Esophagus squamous epithelium (tissue), 5 donors: ENCODE measurements around the gene ASTN2. TPM values are rescaled to one million over a fixed set of nuclear protein-coding genes. Genes with fewer than 3 reads are reported as not detected.
"Not testable (repeated sequence)": the region's sequence is repeated elsewhere in the genome, so short reads cannot be mapped to it uniquely, and the experiment has no call there.

ENCODE experiments used
- DNase-seq: peaks from one replicate; lab custom pipeline; 2025; lab: John Stamatoyannopoulos, UW
- H3K27ac ChIP-seq, 4 donors: fragments of 200-600 bp; sonication (generic); one replicate each; pipeline ENCODE4 v1.5.1; 2016 to 2019; ENCODE audit warnings: mild to moderate bottlenecking in 1 of 4
- H3K27me3 ChIP-seq, 4 donors: fragments of 200-600 bp; sonication (generic); 1 replicate in 3 of 4; 2 replicates in 1 of 4; pipeline versions ENCODE4 v1.5.1 to v1.6.0; 2017 to 2021; ENCODE audit warnings: antibody characterized with exemption in 1 of 4
- H3K36me3 ChIP-seq, 3 donors: fragments of 200-600 bp; sonication (generic); one replicate each; pipeline ENCODE4 v1.5.1; 2016 to 2019
- H3K4me1 ChIP-seq, 3 donors: fragments of 200-600 bp; sonication (generic); one replicate each; pipeline ENCODE4 v1.5.1; 2017 to 2019
- H3K4me3 ChIP-seq, 4 donors: fragments of 200-600 bp; sonication (generic); 1 replicate in 3 of 4; 2 replicates in 1 of 4; pipeline ENCODE4 v1.5.1; 2016 to 2019; ENCODE audit warnings: mild to moderate bottlenecking in 2 of 4, moderate library complexity in 1 of 4
- H3K9me3 ChIP-seq, 3 donors: fragments of 200-600 bp; sonication (generic); one replicate each; pipeline ENCODE4 v1.5.1; 2016 to 2019
- CTCF ChIP-seq, 6 experiments: fragments of 450-650 bp in 4 of 6; fragments of 200-600 bp in 2 of 6; sonication (generic) in 2 of 6; IDR thresholded peaks; one replicate each; pipeline ENCODE4 v1.5.1; 2016 to 2019; ENCODE audit warnings: antibody characterized with exemption in 6 of 6, mild to moderate bottlenecking in 4 of 6, moderate library complexity in 4 of 6
- POLR2A ChIP-seq, 4 donors: fragments of 450-650 bp; IDR thresholded peaks; one replicate each; pipeline ENCODE4 v1.6.1; 2017; ENCODE audit warnings: antibody characterized with exemption in 4 of 4, mild to moderate bottlenecking in 4 of 4, moderate library complexity in 3 of 4
- WGBS, 2 donors: methylation state at CpG; one replicate each; pipeline ENCODE4 v1.1.5; 2018; 5-methylcytosine and 5-hydroxymethylcytosine counted together
- intact Hi-C: fragments of 100-400 bp; cut with DNase I; formaldehyde crosslinking; loops from one replicate; pipeline ENCODE4 v1.15.0; 2022
- total RNA-seq, 4 donors: library from RNA; depleted of rRNA; stranded (reverse); fragments of >200 nt; gene quantifications; one replicate each; pipeline ENCODE4 v1.1.0, GENCODE V29; 2016
- donor health status: DM: yes; HTN: yes; CAD: no.

Gene ASTN2
- total RNA-seq, 4 donors from 2014 or later: 0.13 to 1.9 (median 0.27) TPM; not detected in 1

DNA sequence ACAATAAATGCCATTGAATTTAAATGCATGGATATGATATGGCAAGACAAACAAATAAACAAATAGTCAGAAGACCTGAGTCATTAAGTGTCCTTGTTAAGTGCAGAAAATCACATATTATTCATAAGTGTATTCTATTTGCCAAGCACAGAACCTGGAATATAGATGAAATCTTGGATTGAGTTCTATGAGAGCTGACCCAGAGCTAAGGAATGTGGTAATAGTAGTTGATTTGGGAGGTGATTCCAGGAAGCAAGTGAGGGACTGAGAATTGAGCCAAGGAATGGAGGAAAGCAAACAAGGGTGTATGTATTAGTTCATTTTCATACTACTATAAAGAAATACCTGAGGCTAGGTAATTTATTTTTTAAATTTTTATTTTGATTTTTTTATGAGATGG, 518.9 kb downstream of the ASTN2 start:
- intact Hi-C loops: no loop called here
- Histone ChIP-seq H3K27ac (no peak overlapping the region), H3K36me3 (no peaks in the 10 kb centered on the region), H3K4me3 (no peak overlapping the region), H3K27me3 (no peaks in the 10 kb centered on the region), H3K4me1 (no peaks in the 10 kb centered on the region), H3K9me3 (peaks cover 0 to 13% (median 11%) of the 10 kb centered on the region in 3 donors)
- DNase-seq: no peak
- TF ChIP-seq POLR2A (IDR thresholded peaks at IDR 0.05): no peak
- no peak for TF ChIP-seq CTCF (IDR thresholded peaks at IDR 0.05)

GRCh38 chr9:116891424-116891823, 523.4 kb downstream of the ASTN2 start:
- no peaks in the 10 kb centered on the region for H3K36me3 ChIP-seq
- no peak overlapping the region for H3K4me3 ChIP-seq
- no peaks in the 10 kb centered on the region for H3K4me1 ChIP-seq
- DNase-seq: no peak
- no peaks in the 10 kb centered on the region for H3K9me3 ChIP-seq
- 47 to 51% methylated on average over 3 of the region's 3 CpGs for WGBS, 2 donors
- intact Hi-C loops: no loop called here
- H3K27me3 ChIP-seq: no peaks in the 10 kb centered on the region
- no peak overlapping the region for H3K27ac ChIP-seq
- no peak for TF ChIP-seq POLR2A (IDR thresholded peaks at IDR 0.05)
- no peak for TF ChIP-seq CTCF (IDR thresholded peaks at IDR 0.05)

DNA sequence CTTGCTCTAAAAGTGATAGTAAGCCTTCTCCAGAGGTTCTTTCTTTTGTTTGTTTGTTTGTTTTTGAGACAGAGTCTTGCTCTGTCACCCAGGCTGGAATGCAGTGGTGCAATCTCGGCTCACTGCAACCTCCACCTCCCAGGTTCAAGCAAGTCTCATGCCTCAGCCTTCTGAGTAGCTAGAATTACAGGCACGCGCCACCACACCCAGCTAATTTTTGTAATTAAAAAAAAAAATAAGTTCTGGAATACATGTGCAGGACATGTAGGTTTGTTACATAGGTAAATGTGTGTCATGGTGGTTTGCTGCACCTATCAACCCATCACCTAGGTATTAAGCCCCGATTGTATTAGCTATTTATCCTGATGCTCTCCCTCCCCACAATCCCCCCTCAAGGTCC, 526.4 kb downstream of the ASTN2 start:
- H3K4me3 ChIP-seq, H3K9me3 ChIP-seq, H3K27me3 ChIP-seq, H3K27ac ChIP-seq, intact Hi-C loops, DNase-seq, H3K36me3 ChIP-seq, H3K4me1 ChIP-seq: not testable (repeated sequence)
- WGBS, 2 donors: 71 to 88% methylated on average over 4 of the region's 4 CpGs

DNA sequence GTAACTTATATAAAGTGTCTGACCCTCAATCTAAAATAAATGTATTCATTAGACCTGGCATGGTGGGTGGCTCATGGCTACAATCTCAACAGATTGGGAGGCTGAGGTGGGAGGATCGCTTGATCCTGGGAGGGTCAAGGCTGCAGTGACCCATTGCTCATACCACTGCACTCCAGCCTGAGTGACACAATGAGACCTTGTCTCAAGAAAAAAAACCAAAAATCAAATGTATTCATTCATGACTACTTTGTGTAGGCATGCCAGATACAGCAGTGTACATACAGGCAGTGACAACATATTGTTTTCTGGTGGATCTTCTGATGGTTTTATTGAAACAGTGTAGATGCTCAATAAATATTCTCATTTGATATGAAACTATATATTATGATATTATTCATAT, 526.8 kb downstream of the ASTN2 start:
- Histone ChIP-seq H3K4me1 (no peaks in the 10 kb centered on the region), H3K27ac (no peak overlapping the region), H3K4me3 (no peak overlapping the region), H3K36me3 (no peaks in the 10 kb centered on the region), H3K9me3 (no peaks in the 10 kb centered on the region), H3K27me3 (no peaks in the 10 kb centered on the region)
- WGBS, 2 donors: 89 to 92% methylated on average over 1 of the region's 1 CpG
- intact Hi-C loops: no loop called here
- no peak for DNase-seq
- TF ChIP-seq CTCF (IDR thresholded peaks at IDR 0.05): no peak
- no peak for TF ChIP-seq POLR2A (IDR thresholded peaks at IDR 0.05)

- peaks cover 0 to 2% (median 0%) of the 10 kb centered on the region in 3 donors for H3K9me3 ChIP-seq
- H3K36me3 ChIP-seq: no peaks in the 10 kb centered on the region
- intact Hi-C loops: no loop called here
- no peak overlapping the region for H3K27ac ChIP-seq
- no peak overlapping the region for H3K4me3 ChIP-seq
- TF ChIP-seq POLR2A (IDR thresholded peaks at IDR 0.05): no peak
- no peak for TF ChIP-seq CTCF (IDR thresholded peaks at IDR 0.05)
- DNase-seq: no peak
- H3K4me1 ChIP-seq: no peaks in the 10 kb centered on the region
- no peaks in the 10 kb centered on the region for H3K27me3 ChIP-seq
- WGBS, 2 donors: 80 to 85% methylated on average over 1 of the region's 1 CpG
Observed at GRCh38 chr9:116883676-116884075, 531.2 kb downstream of the ASTN2 start.

- intact Hi-C loops: no loop called here
- H3K27ac ChIP-seq: no peak overlapping the region
- no peak overlapping the region for H3K4me3 ChIP-seq
- WGBS, 2 donors: 68 to 87% methylated on average over 3 of the region's 3 CpGs
- H3K4me1 ChIP-seq: no peaks in the 10 kb centered on the region
- no peak for DNase-seq
- no peaks in the 10 kb centered on the region for H3K36me3 ChIP-seq
- H3K9me3 ChIP-seq: peaks cover 0 to 30% (median 21%) of the 10 kb centered on the region in 3 donors
- TF ChIP-seq POLR2A (IDR thresholded peaks at IDR 0.05) (no peak), CTCF (IDR thresholded peaks at IDR 0.05) (no peak)
- no peaks in the 10 kb centered on the region for H3K27me3 ChIP-seq
Observed at GRCh38 chr9:116877072-116877471, 537.8 kb downstream of the ASTN2 start.
